GM19351 (cell line): ENCODE measurements around the gene SCMH1.
"Not testable (repeated sequence)": the region's sequence is repeated elsewhere in the genome, so short reads cannot be mapped to it uniquely, and the experiment has no call there.

ENCODE experiments used
- ATAC-seq: cut with Tn5 transposase; IDR thresholded peaks from one replicate; pipeline ENCODE4 v1.9.1; 2021; ENCODE audit warnings: mild to moderate bottlenecking, moderate library complexity; ENCODE audit not compliant: unreplicated experiment

SCMH1 gene

DNA sequence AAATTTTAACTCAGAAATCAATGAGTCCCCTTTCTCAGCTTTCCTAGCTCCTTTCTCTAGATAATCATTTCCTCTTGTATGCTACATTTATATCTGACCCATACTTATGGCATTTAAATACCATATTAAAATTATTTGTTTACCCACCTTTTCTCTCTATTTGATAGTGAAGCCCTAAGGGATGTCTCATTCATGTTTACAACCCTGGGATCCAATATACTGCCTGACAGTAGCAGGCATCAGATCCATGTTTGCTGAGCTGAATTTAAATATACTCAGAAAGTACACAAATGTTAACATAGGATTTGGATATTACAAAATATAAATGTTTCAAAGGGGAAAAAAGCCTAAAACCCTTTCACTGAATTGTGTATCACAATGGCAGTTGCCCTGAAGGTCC, 26.5 kb downstream of the SCMH1 start:
- no peak for ATAC-seq

DNA sequence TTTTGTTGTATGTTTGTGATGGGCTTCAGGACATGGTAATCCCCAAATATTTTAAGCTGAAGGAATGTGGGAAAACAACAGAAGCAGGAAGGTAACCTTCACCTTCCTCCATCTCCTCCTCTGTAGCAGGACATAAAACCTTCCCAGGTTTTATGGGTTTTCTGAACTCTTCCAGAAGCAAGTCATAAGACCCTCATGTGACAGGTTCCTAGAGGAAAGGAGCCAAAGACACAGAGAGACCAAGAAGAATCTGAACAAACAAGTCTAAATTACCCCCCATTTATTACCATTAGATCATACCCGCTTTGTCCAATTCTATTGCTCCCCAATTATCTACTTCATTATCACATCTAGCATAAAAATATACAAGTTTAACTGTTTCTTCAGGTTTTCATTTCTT, 28.8 kb downstream of the SCMH1 start:
- no peak for ATAC-seq

DNA sequence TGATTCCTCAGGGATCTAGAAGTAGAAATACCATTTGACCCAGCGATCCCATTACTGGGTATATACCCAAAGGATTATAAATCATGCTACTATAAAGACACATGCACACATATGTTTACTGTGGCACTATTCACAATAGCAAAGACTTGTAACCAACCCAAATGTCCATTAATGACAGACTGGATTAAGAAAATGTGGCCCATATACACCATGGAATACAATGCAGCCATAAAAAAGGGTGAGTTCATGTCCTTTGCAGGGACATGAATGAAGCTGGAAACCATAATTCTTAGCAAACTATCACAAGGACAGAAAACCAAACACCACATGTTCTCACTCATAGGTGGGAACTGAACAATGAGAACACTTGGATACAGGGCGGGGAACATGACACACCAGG, 30.5 kb downstream of the SCMH1 start:
- not testable (repeated sequence) for ATAC-seq

DNA sequence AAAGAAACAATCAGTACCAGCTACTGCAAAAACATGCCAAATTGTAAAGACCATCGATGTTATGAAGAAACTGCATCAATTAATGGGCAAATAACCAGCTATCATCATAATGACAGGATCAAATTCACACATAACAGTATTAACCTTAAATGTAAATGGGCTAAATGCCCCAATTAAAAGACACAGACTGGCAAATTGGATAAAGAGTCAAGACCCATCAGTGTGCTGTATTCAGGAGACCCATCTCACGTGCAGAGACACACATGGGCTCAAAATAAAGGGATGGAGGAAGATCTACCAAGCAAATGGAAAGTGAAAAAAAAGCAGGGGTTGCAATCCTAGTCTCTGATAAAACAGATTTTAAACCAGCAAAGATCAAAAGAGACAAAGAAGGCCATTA, 35.1 kb downstream of the SCMH1 start:
- not testable (repeated sequence) for ATAC-seq

DNA sequence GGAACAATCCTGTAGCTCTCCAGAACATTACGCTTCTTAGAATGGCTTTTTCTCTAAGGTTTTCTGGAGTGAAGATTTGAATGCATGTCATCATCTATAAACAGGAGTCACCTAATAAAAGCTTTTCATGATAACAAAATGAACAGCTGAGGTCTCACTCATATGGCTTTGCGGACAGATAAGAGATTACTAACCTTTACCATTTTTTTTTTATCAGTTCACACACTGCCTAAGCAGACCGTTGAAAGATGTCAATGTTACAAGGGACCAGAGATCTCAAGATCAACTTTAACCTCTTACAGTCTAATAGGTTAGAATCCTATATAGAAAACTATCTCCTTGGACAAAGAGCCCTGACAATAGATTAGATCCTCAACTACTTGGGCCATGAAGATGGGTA, 41.4 kb downstream of the SCMH1 start:
- no peak for ATAC-seq

DNA sequence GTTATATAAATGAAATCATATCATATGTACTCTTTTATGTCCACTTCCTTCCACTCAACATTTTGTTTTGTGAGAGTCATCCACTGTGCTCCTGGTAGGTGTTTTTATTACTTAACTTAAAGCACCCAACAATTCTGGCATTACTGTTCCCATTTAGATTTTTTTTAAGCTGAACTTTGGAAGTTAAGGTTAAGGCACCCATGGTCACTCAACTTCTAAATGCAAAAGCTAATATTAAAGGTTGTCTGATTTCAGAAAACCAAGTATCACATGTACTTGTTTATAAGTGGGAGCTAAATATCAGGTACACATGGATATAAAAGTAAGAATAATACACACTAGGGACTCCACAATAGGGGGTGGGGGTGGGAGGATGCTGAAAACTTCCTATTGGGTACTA, 42.7 kb downstream of the SCMH1 start:
- ATAC-seq, result no peak

DNA sequence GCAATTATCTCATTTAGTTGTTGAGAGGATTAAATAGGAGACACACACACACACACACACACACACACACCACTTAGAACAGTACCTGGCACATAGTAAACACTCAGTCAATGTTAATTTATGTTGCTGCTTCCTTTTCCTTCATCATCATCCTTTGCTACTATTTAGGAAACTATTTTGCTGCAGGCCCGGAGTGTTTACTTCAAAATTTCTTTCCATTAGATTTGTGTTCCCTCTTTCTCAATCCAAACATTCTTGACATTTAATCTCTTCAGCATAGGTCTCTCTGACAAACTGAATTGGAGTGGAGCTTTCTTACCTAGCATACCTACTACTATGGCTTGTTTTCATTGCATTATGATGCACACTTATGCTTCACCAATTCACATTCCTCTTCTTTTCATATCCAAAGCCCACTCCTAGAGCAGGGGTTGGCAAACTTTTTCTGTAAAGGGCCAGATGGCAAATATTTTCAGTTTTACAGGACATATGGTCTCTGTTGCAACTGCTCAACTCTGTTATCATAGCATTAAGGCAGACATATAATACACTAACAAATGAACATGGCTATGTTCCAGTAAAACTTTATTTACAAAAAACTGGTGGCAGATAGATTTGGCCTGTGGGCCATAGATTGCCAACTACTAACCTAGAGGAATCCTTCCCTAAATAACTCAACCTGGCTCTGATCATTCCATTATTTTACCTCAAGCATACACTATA, 49.5 kb downstream of the SCMH1 start:
- no peak for ATAC-seq

DNA sequence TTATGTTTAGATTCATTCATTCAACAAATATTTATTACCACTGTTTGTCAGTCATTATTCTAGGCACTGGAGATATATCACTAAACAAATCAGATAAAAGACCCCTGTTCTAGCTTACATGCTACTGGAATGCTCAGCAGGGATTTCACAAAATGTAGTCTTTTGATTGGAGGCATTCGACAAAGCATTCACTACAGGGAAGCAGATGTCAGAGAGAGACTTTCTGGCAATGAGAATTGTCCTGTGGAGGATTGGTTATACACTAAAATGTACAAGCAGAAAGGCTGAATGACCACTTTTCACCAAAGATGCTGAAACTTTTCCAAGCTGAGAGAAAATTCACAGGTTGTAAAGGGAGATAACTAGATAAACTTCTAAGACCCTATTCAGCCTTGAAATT, 57.7 kb downstream of the SCMH1 start:
- no peak for ATAC-seq

DNA sequence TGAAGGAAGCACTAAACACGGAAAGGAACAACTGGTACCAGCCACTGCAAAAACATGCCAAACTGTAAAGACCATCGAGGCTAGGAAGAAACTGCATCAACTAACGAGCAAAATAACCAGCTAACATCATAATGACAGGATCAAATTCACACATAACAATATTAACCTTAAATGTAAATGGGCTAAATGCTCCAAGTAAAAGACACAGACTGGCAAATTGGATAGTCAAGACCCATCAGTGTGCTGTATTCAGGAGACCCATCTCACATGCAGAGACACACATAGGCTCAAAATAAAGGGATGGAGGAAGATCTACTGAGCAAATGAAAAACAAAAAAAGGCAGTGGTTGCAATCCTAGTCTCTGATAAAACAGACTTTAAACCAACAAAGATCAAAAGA, 63.9 kb downstream of the SCMH1 start:
- ATAC-seq, result not testable (repeated sequence)

DNA sequence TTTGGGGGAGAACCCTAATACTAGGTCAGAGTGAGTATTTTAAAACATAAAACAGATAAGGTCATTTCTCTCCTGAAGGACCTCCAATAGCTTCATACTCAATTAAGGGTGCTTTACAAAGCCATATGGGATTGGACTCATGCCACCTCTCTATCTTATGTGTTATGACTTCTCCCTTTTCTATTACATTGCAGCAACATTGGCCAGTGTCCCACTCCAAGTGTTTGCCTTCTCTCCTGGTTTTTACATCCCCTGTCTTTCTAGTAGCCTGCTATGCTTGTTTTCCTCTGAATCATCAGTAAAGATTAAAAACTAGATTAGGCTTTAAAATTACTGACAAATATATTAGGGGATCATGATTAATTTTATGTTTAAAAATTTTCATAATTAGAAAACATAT, 66.6 kb downstream of the SCMH1 start:
- no peak for ATAC-seq

DNA sequence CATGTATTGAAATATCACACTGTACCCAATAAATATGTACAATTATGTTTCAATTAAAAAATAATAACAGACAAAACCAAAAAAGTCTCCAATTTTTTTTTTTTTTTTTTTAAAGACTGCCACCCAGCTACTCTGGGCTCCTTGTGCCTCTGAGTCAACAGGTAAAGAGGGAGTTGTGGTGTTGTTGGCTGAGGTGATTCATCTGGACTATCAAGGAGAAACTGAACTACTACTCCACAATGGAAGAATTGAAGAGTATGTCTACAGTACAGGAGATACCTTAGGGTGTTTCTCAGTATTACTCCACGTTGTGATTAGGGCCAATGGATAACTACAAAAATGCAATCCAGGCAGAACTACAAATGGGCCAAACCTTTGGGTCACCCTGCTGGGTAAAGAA, 67.9 kb downstream of the SCMH1 start:
- no peak for ATAC-seq

DNA sequence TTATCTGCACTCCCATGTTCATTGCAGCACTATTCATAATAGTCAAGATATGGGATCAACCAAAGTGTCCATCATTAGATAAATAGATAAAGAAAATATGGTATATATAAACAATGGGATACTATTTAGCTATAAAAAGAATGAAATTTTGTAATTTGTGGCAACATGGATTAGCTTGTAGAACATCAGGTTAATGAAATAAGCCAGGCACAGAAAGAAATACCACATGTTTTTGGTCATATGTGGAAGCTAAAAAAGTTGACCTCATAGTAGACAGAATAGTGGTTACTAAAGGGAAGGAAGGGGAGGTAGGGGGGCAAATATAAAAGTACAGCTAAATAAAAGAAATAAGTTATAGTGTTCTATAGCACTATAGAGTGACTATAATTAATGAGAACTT, 68.5 kb downstream of the SCMH1 start:
- no peak for ATAC-seq

DNA sequence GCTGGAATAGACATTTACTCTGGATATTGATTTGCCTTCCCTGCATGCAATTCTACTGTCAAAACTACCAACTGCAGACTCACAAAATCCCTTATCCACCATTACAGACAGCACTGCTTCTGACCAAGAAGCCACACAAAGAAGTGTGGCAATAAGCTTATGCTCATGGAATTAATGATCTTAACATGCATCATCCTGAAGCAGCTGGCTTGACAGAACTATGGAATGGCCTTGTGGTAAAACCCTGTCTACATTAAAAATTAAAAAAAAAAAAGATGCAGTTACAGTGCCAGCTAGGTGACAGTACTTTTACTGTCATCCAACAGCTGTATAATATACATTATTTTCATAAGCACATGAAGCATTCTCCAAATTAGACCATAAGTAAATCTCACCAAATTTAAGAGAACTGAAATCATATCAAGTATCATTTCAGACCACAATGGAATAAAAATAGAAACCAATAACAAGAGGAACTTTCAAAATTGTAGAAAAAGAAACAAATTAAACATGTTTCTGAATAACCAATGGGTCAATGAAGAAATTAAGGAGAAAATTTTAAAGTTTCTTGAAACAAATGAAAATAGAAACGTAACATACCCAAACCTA, 70.7 kb downstream of the SCMH1 start:
- ATAC-seq, result no peak

DNA sequence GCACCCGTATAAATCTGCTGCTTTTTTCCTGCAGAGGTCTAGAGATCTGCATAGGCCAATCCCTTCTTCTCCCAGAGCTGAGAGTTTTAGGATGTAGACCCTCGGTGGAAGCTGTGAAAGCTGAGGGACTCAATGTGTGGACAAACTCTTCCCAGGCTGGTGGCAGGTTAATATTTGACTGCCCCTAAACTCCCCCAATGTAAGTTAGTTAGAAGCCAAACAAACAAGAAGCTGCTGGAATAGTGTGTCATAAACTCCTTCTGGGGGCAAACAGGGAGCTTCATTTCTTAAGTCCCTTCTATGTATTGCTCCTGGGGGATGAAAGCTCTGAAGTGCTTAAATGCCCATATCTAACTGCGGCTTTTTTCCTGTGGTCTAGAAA, 72.3 kb downstream of the SCMH1 start:
- ATAC-seq, result no peak

DNA sequence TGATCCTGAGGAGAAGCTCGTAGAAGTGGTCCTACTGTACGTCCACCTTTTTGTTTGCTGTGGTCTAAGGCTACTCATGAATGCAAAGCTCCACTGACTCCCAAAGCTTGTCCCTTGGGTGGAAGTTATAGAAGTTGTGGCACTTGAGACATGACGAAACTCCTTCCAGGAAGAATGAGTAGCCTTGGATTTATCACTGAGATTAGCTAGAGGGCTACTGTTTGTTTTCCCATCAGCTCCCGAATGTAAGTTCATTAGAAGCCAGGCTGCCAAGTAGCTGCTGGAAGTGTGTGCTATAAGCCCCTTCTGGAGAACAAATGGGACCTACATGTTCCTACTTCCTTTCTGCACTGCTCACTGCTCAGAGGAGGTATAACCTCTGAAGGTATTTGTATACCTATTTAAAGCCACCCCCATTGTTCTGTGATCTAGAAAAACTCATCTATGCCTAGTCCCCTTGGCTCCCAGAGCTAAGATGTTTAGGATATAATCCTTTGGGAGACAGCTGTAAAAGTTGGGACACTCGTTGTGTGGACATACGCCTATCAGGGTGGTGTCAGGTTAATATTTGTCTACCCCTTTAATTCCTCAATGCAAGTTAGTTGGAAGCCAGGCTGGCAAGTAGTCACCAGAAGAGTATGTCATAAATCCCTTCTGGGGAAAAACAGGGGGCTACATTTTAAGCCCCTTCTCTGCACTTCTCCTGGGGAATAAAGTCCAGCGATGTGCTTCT, 72.9 kb downstream of the SCMH1 start:
- ATAC-seq, result no peak

DNA sequence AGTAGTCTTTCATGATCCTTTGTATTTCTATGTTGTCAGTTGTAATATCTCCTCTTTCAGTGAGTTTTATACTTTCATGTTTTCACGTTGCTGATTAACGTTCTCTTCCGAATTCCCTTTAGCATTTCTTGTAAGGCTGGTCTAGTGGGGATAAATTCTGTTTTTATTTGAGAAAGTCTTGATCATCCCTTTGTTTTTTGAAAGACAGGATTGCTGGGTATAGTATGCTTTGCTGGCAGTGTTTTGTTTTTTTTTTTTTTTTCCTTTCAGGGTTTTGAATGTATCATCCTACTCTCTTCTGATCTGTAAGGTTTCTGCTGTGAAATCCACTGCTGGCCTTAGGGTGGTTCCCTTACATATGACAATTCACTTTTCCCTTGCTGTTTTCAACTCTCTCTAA, 74.4 kb downstream of the SCMH1 start:
- ATAC-seq, result no peak

DNA sequence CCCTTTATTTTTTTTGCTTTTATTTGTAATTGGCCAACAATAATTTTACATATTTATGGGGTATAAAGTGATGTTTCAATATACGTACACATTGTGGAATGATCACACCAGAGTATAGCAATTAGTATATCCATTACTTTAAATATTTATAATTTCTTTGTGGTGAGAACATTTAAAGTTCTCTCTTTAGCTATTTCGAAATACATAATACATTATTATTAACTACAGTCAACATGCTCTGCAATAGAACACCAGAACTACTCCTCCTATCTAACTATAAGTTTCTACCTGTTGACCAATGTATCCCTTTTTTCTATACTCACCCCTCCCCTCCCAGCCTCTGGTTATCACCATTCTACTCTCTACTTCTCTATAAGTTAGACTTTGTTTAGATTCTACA, 77.4 kb downstream of the SCMH1 start:
- ATAC-seq, result no peak

DNA sequence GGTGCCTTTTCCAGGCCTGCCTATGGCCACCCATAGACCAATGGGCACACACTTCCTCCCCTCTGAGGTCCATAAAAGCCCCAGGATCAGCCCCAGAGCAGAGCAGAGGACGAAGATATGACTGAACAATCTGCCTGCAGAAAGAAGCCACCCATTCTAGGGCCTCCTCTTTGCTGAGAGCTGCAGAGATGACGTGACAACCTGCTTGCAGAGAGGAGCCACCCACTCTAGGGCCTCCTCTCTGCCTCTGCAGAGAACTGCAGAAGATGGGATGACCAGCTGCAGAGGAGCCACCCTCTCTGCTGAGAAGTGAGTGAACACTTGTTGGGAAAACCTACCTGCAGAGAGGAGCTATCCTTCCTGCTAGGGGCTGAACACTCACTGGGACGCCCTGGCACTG, 79.7 kb downstream of the SCMH1 start:
- ATAC-seq, result no peak

DNA sequence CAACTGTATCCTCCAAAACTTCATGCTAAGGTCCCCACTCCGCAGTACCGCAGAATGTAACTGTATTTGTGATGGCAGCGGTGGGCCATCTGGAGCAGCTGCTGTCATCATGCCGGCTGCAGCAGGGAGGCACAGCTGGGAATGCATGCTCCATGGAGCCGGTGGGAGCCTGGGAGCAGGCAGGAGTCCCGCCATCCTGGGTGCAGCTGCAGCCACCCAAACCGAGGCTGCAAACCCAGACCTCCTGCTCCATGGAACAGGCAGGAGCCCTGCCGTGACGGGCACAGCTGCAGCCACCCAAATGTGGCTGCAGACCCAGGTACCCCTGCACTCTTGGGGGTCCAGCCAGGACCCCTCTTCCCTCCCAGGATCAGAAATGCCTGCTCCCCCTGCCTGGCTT, 80.3 kb downstream of the SCMH1 start:
- ATAC-seq, result no peak

DNA sequence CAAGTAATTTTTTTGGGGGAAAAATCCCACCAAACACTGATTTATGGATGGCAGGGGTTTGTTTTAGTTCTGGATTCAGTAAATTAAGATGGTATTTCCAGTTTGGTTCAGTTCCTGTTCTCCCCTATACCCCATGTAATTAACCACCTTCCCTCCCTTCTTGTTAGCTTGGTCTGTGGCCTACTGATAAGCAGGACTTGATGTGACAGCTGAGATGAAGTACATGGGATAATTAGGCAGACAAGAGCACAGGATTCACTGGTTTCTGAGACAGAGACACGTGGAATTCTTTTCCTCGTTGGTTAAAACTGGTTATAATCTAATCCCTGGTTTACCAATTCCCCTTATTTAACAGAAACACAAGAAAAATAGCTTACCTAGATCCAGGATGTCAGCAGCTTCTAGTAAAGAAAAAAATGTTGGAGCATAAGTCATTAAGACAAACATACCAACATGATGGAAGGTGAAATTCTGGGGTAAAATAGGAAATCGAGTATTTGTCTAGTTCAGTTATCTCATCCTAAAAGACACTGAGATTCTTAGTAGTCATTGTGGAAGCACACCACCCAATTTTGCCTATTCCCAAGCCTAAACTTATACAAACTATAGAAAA, 81.5 kb downstream of the SCMH1 start:
- no peak for ATAC-seq

DNA sequence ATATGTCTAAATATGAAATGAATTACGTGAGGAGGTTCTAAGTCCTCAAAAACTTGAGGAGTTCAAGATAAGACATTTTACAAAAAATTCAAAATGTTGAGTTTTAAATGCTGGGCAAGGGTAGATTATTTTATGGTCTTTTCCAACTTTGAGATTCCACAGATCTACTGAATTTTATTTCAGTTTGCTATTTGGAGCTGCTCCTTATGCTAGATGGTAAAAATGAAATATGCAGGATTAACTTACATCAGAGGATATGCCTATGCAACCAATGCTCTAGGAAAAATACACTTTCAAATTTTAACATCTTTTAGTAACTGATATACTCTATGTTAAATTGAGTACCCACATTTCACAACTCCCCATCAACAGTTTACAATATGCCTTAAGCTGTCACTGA, 83.1 kb downstream of the SCMH1 start:
- no peak for ATAC-seq
